ENCODE data around the gene AURKB. TPM values are rescaled to one million over a fixed set of nuclear protein-coding genes. Genes with fewer than 3 reads are reported as not detected.
"Not testable (repeated sequence)": the region's sequence is repeated elsewhere in the genome, so short reads cannot be mapped to it uniquely, and the experiment has no call there.

The AURKB gene
- polyA plus RNA-seq (ENCODE audit: insufficient read length), result 12.9 TPM

GRCh38 chr17:8209907-8210760 lies at the start of gene AURKB:
TSS of gene AURKB (minus strand) at chr17:8210575. CDS start at chr17:8210224, 351 bp downstream.
- DNase-seq (ENCODE audit: low read depth), result peak; percentile 99

- no peak for DNase-seq (ENCODE audit: low read depth)
Observed at GRCh38 chr17:8257801-8258200, 47.4 kb upstream of the AURKB start.

DNA sequence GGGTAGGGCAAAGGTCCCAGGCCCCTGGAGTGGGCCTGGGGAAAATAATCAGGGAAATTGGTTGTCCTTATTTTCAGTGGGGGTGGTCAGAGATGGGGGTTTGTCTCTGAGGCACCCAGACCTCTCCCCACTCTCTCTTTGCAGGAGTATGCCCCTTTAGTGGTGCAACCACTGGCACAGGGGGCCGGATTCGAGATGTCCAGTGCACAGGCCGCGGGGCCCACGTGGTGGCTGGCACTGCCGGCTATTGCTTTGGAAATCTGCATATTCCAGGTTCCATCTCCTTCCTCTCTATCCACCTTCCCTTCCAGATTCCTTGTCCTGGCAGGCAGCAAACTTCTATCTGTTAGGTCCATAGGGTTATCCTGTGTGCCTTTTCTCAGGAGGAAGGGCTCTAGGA lies 46.3 kb upstream of the AURKB start:
- no peak for DNase-seq (ENCODE audit: low read depth)

- no peak for DNase-seq (ENCODE audit: low read depth)
Observed at GRCh38 chr17:8256291-8256690, 45.9 kb upstream of the AURKB start.

GRCh38 chr17:8255499-8255898 lies 45.1 kb upstream of the AURKB start:
- DNase-seq (ENCODE audit: low read depth), result no peak

- DNase-seq (ENCODE audit: low read depth), result no peak
Observed at GRCh38 chr17:8254881-8255280, 44.5 kb upstream of the AURKB start.

DNA sequence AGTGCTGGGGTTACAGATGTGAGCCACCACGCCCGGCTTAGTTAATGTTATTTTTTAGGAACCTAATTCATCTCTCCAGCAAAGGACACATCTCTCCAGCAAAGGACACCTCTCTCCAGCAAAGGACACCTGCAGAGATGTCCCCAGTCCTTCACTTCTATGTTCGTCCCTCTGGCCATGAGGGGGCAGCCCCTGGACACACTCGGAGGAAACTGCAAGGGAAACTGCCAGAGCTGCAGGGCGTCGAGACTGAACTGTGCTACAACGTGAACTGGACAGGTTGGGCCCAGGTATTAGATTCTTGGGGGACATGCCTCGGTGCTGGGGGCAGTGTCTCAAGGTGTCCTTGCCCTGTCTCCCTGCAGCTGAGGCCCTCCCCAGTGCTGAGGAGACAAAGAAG lies 43.4 kb upstream of the AURKB start:
- DNase-seq (ENCODE audit: low read depth), result no peak

DNA sequence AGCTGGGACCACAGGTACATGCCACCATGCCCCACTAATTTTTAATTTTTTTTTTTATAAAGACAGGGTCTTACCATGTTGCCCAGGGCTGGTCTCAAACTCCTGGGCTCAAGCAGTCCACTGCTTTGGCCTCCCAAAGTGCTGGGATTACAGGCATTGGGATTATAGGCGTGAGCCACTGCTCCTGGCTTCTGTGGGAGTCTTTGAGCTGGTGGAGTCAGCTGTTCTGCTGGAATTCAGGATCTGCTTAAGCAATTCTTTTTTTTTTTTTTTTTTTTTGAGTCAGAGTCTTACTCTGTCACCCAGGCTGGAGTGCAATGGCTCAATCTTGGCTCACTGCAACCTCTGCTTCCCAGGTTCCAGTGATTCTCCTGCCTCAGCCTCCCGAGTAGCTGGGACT lies 41.0 kb upstream of the AURKB start:
- not testable (repeated sequence) for DNase-seq (ENCODE audit: low read depth)

DNA sequence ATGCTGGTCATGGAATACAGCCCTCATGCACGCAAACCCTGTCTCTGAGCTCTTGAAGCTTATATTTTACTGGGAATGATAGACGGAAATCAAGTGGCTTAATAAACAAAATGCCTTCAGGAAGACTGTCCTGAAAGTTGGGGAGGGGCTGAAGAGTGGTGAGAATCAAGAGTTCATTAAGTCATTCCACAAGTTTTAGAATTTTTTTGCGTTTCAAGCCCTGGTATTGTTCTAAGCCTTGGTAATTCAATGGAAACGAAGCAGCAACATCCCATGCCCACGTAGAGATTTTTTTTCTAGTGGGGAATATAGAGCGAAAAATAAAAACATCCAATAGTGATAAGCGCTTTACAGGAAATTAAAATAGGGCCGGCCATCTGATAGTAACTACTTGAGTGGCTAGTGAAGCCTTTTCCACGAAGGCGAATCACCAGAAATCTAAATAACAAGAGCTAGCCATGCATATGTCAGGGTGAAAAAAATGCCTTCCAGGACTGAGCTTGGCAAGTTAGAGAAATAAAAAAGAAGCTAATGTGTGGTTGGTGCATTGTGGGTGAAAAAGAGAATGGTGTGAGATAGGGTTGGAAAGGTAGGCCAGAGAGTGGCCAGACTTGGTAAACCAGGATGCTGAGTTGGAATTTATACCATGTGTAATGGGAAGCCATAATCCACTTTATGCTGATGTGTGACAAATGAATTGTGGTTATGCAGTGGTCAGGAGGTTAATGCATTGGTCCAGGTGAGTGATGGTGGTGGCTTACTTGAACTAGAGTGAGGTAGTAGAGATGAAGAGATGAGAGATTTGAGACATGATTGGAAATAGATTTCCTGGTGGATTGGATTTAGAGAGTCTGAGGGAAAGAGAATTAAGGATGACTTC lies 39.5 kb upstream of the AURKB start:
- no peak for DNase-seq (ENCODE audit: low read depth)

DNA sequence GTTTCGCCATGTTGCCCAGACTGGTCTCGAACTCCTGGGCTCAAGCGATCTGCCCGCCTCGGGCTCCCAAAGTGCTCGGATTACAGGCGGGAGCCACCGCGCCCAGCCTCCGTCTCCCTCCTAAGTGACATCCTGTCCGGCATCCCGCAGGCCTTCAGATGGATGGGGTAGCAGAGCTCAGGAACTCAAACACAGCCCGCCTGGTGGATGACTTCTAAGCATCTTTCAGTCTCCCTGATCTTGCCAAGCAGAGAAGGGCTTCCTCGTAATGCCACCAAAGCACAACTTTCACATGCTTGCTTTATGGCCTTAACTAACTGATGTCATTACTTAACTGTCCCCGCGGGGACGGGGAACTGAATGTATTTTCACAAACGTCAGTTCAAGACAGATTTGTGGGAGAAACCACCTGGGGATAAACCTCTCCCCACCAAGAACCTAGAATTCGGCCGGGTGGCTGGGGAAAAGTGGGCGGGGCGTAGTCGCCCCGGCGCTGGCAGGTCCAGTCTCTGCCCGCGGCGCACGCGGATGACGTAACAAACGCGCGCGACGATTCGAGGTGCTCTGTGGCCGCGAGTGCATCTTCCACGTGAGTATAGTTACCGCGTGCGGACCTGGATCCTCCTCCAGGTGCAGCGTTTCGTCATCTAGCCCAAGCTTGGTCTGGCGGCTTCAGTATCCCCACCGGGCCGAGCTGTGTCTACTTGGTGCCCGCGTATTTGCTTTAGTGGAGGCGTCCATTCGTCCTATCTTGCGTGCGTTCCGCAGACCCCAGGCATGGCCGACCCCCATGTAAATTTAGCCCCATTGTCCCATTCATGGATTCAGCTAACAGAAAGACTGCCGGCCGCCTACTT lies 38.6 kb upstream of the AURKB start, which contains the start of gene PFAS:
Gene PFAS, plus strand, starts transcription at position 539 of the 857 bp plus-strand sequence. CDS start 4,649 bp downstream, outside the sequence.
- DNase-seq (ENCODE audit: low read depth), result peak; percentile 85

- no peak for DNase-seq (ENCODE audit: low read depth)
Observed at GRCh38 chr17:8244768-8245167, 34.4 kb upstream of the AURKB start.

DNA sequence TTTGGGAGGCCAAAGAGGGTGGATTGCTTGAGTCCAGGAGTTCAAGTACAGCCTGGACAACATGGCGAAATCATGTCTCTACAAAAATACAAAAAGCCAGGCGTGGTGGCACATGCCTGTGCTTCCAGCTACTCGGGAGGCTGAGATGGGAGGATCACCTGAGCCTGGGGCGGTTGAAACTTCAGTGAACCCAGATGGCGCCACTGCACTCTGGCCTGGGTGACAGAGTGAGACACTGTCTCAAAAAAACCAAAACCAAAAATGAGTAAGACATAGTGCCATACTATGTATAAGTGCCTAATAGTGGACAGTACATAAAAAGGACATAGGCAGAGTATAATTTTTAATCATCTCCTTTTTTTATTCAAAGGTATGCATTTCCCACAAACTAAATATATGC lies 33.5 kb upstream of the AURKB start:
- DNase-seq (ENCODE audit: low read depth), result no peak

GRCh38 chr17:8237886-8238285 lies 27.5 kb upstream of the AURKB start:
- no peak for DNase-seq (ENCODE audit: low read depth)

DNA sequence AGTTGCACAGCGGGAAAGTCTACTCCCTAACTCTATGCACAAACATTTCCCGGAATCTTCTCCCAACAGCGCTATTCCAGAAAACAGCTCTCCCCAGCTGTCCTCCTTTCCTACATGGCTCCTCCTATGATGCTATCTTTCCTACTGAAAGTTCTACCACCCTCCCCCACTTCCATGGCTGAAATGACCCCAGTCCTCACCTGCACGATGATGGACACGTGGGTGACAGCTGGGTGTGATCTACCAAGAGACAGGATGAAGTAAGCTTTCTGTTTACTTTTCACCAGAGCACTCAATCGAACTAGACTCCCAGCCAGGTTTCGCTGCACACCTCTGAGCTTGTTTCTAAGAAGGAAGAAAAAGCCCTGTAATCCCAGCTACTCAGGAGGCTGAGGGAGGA lies 26.8 kb upstream of the AURKB start:
- DNase-seq (ENCODE audit: low read depth), result no peak

- no peak for DNase-seq (ENCODE audit: low read depth)
Observed at GRCh38 chr17:8235676-8236075, 25.3 kb upstream of the AURKB start.

DNA sequence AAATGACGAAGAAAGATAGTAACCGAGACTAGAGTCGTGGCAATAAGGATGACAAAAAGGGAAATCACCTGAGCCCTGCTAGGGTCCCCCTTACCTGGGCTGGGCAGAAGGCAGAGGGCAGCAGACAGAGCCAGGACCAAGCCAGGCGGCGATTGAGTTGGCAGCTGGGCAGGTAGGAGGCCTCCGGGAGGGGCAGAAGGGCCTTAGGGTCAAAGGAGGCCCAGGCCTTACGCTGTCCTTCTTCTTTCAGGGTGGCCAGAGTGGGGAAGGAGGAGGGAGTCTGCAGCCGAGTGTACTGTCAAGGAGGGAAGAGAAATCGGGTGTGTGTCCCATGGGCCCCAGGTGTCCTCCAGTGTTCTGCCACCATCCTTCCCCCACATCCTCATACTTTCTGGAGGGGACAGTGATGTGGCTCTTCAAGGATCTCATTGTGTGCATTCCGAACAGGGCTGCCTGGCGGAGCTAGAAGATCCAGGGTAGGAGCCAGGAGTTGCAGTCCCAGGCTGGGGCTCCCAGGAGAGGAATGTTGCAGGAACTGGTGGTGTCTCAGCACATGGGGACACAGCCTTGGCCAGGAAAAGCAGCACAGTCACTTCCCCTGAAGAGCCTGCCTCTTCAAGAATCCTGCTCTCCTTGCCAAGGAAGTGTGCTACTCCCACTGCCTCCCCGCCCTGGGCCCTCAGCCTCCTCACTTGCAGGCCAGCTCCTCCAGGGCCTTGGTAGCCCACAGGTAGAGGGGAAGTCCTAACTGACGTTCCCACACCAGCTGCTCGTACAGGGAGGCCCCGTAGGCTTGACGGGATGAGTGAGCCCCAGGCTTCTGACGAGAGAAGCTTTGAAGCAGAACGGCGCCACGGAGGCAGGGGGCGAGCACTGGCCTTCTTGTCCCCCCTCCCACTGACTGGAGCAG lies 24.2 kb upstream of the AURKB start:
- no peak for DNase-seq (ENCODE audit: low read depth)

DNA sequence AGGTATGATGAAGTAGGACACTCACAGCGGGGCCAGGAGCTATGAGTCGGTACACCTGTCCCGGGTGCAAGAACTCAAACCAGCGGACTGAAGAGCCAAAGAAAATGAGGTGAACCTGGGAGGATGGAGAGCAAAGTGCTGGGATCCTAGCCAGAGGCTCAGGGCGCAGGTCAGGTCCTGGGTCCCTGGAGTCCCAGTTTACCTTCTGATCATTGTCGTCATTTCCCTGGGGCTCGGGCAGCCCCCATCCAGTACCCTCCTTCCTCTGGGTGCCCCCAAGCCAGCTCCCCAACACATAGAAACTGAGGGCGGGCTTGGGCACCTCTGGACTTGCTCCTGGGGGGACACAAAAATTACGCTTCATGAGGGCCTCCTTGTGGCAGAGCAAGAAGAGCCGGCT lies 21.3 kb upstream of the AURKB start:
- DNase-seq (ENCODE audit: low read depth), result no peak

DNA sequence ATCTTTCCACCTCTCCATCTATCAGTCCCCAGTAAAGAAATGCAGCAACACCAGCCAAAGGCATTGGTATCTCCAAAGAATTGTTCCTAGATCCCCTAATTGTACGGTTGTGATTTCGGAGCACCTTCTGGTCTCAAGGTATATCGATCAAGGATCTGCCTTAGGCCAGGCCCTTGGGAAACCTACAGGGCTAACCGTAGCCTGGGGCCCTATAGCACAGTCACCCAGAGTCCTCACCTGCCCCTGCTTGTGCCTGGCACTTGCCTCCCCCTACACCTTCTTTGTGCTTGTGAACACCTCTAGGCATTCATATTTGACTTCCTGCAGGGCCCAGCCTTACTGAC lies 16.8 kb upstream of the AURKB start:
- DNase-seq (ENCODE audit: low read depth), result no peak

DNA sequence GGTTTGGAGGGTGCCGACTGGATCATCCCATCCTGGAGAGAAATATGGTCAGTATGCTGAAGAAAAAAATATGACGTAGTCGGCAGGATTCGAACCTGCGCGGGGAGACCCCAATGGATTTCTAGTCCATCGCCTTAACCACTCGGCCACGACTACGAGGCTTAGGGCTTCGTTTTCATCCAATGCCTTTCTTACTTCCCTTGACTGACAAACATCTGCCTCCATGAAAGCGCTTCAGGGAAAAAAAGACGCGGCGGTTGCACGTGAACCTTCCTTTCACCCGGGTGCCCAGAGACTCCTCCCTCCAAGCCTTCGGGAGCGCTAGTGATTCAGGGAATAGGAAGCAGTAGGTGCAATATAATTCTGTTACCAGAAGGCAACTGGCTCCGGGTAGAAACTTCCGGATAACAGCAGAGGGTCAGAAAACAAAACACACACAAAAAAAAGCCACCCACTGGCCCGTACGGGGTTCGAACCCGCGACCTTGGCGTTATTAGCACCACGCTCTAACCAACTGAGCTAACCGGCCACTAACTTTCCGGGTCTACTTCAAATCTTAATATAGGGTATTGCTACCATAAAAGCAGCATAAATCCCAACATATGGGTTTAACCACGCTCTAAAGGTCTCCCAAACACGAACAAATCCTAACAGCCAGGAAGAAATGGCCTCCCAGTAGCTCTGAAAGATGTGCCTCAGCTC lies 16.3 kb upstream of the AURKB start:
- DNase-seq (ENCODE audit: low read depth), result peak; percentile 89

Measured in forelimb muscle (tissue), 1 donor.